Heart left ventricle (tissue), 13 donors: ENCODE measurements around the gene TPPP.
"Not testable (repeated sequence)": the region's sequence is repeated elsewhere in the genome, so short reads cannot be mapped to it uniquely, and the experiment has no call there.

Source experiments
- POLR2A ChIP-seq, 2 donors: fragments of 450-650 bp; IDR thresholded peaks; one replicate each; pipeline ENCODE4 v1.6.1; 2017; ENCODE audit warnings: antibody characterized with exemption in 2 of 2, mild to moderate bottlenecking in 2 of 2, moderate library complexity in 2 of 2
- TF ChIP-seq, protein P1 (sequence below), 12 donors: fragments of 200-600 bp; sonication (generic) in 4 of 12; IDR thresholded peaks; one replicate each; pipeline versions ENCODE4 v1.5.0 to v1.8.0; 2018 to 2022; ENCODE audit warnings: antibody characterized with exemption in 12 of 12, mild to moderate bottlenecking in 5 of 12
- donor health status: ischemic (EF 13 %, LVEDD 7.1; RV severe dilation, severe dysfunction).
- donor health status: DM: no; HTN: yes; CAD: no.
- donor health status: DM: no; HTN: no; CAD: no.
- donor health status: ischemic (EF 25% LVEDD 6.9; RV normal size, moderate dysfunction).
- donor health status: ischemic (EF 25% LVEDD 5.7; RV mildly dilated, moderate dysfunction).
- donor health status: ischemic (EF 35%, LVEDD 5.7; RV mildly dilated, moderate dysfunction).
- donor health status: nonischemic (EF 11% LVEDD 7.7; RV severe dilation, severe dysfunction).
- donor health status: DM: yes; HTN: yes; CAD: no.
- donor health status: PGD.
- donor health status: ischemic (EF 29% LVEDD 5.4; RV normal size, mild dysfunction).
- donor health status: nonischemic (EF 23%, LVEDD 6.1; RV moderate dilation, normal function).

DNA sequence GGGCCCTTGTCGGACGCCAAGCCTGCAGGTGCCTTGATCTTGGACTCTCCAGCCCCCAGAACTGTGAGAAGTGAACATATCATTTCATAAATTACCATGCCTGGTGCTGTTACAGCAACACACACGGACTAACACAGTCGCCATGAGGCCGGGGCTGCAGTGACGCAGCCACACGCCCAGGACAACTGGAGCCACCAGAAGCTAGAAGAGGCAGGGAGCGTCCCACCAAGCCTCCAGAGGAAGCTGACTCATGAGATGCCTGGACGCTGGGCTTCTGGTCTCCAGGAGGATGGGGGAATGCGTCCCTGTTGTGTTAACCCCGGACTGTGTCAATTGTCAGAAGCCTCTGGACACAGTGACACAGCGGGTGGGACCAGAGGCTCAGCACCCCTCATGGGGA, 6.2 kb downstream of the TPPP start:
- TF ChIP-seq, protein P1, sequence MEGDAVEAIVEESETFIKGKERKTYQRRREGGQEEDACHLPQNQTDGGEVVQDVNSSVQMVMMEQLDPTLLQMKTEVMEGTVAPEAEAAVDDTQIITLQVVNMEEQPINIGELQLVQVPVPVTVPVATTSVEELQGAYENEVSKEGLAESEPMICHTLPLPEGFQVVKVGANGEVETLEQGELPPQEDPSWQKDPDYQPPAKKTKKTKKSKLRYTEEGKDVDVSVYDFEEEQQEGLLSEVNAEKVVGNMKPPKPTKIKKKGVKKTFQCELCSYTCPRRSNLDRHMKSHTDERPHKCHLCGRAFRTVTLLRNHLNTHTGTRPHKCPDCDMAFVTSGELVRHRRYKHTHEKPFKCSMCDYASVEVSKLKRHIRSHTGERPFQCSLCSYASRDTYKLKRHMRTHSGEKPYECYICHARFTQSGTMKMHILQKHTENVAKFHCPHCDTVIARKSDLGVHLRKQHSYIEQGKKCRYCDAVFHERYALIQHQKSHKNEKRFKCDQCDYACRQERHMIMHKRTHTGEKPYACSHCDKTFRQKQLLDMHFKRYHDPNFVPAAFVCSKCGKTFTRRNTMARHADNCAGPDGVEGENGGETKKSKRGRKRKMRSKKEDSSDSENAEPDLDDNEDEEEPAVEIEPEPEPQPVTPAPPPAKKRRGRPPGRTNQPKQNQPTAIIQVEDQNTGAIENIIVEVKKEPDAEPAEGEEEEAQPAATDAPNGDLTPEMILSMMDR (IDR thresholded peaks at IDR 0.05): not testable (repeated sequence)
- not testable (repeated sequence) for TF ChIP-seq POLR2A (IDR thresholded peaks at IDR 0.05)
